GM19463 (cell line): ENCODE results near the gene CLRN1.

ENCODE experiments used
- ATAC-seq: cut with Tn5 transposase; IDR thresholded peaks from one replicate; pipeline ENCODE4 v1.9.1; 2021; ENCODE audit warnings: mild to moderate bottlenecking, moderate library complexity; ENCODE audit not compliant: unreplicated experiment

The CLRN1 gene

GRCh38 chr3:150925751-150926201 lies 46.8 kb downstream of the CLRN1 start:
- peak; percentile 89 for ATAC-seq

- no peak for ATAC-seq
These were observed 49.9 kb downstream of the CLRN1 start for GRCh38 chr3:150922611-150923010.

- ATAC-seq: no peak
These were observed 51.3 kb downstream of the CLRN1 start for GRCh38 chr3:150921209-150921608.

DNA sequence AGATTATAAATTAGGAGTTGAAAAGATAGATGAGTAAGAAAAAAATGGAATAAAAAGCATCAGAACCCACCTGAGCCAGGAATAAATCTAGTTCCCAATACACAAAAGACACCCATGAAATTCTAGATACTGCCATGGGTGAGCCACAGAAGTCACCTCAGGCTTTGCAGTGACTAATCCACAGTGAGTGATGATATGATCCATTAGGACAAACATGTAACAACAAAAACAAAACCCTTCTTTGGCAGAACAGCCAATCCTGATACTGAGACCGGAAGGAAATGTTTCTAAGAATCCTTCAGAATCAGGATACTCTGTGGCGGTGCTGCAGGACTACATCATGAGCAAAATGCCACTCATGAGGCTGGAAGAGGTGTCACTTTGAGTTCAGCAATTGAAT lies 52.3 kb downstream of the CLRN1 start:
- no peak for ATAC-seq

GRCh38 chr3:150917951-150918350 lies 54.6 kb downstream of the CLRN1 start:
- ATAC-seq: no peak

DNA sequence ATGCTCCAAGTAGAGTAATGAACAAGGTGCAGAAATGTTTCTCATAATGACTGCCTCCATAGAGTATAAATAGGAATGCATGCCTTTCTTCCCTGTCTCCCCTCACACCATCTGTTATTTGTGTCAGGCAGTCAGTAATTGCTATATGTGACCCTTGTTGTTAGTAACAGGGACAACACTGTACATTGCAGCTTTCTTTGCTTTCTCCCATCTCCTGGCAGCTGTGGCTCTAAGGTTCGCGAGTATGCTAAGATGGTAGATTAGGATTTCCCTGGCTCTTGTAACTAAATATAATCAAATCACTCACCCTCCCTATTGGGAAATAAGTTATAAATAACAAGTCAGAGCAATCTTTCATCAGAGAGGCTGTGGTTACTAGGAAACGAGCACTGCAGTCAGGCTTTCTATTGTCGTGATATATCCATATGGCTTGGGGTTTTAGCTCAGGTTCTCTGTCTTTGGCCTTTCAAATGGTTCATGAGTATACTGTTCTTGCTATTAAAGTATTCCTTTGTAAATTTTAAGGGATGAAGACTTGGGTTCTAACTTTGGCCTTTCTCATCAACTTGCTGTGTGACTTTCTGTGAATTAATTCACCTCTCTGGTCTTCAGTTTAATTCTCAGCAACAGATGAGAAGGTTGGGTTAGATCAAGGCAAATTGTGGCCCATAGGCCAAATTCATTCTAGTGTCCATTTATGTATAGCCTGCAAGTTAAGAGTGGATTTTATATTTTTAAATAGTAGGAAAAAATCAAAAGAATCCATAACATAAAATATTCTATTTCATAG lies 59.2 kb downstream of the CLRN1 start:
- no peak for ATAC-seq

DNA sequence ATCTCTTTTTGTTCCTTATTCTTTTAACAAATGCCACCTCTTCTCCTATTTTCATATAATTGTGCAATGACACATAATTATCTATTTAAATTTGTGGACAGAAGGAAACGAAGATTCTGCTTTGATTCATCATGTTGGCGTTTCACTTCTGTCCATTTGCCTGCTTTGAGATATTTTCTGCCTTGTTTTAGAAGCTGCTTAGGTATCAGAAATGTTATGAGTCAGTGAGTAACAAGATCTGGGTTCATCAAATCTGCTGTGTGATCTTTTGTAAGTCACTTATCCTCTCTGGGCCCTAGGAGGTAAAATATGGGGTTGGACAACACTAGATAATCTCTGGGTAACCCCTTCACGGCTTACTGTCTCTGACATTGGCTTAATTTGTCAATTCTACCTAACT lies 60.0 kb downstream of the CLRN1 start:
- no peak for ATAC-seq

- no peak for ATAC-seq
These were observed 60.8 kb downstream of the CLRN1 start for GRCh38 chr3:150911771-150912170.

DNA sequence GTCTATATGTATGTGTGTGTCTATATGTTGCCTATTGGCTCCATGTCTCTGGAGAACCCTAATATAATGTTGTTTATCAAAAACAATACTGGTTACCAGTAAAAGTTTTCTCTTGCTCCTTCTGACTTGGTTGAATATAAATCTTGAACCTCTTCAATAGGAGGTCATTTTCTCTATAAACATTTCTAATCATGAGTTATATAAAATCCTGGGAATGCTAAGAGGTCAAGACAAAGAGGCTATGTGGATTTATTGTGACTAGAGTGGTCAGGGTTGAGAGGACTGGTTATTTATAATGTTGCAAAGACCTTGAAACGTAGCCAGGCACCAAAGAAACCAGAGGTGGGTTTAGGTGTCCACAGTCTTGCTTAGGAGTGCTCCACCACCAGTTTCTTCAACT lies 66.1 kb downstream of the CLRN1 start:
- ATAC-seq: no peak

DNA sequence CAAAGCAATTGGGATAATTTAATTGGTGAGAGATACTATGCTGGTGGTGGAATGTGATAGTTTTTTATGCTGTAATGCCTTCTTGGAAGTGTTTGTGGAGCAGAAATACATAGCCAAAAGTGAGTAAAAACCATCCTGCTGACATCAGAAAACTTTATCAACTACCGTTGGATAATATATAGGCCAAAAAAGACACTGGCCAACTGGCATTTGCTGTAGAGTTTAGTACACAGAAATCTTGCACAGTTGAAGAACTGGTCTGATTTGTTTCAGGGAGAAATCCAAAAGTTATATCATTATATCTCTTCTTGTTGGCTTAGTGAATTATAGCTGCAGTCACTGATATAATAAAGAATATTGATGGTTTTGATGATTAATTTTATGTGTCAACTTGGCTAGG lies 66.8 kb downstream of the CLRN1 start:
- ATAC-seq: no peak

- ATAC-seq: no peak
These were observed 67.2 kb downstream of the CLRN1 start, which contains the start of gene MINDY4B for GRCh38 chr3:150905339-150905738. TSS of gene MINDY4B (minus strand) at chr3:150905439. CDS start at chr3:150905439, 0 bp downstream.

GRCh38 chr3:150902988-150903387 lies 69.5 kb downstream of the CLRN1 start:
- ATAC-seq: no peak

DNA sequence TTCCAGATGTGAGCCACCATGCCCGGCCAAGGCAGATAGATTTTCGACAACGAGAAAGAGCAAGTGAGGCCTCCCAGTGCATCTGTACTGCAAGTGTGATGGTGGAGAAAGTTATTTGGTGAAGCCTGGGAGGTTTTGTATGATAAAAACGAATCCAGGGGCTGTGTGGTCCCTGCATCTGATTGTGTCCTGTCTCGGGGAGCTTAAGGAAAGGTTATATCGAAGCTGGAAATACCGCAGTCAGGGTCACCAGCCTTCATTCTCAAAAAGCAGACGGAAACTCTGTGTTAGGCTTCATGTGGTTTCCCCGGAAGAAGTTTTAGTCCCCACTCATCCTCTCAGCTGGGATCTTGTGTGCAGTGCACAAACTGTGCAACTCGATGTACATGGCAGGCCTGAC lies 70.7 kb downstream of the CLRN1 start:
- ATAC-seq: no peak

DNA sequence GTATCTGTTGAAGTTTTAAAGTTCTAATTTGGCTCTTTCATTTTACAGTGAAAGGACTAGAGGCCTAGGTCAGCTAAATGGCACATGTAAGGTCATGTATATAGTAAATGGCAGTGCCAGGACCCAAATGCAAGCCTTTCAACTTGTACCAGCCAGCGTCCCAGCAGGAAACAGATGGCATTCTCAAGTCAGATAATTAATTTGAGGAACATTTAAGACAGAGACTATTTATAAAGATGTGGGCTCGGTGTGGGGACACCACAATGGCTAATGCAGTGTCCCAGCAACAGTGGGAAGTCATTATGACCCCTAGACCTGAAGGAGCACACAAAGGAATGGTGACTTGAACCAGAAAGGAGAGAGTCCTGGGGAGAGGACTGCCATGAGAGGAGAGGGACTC lies 73.4 kb downstream of the CLRN1 start:
- ATAC-seq: no peak

DNA sequence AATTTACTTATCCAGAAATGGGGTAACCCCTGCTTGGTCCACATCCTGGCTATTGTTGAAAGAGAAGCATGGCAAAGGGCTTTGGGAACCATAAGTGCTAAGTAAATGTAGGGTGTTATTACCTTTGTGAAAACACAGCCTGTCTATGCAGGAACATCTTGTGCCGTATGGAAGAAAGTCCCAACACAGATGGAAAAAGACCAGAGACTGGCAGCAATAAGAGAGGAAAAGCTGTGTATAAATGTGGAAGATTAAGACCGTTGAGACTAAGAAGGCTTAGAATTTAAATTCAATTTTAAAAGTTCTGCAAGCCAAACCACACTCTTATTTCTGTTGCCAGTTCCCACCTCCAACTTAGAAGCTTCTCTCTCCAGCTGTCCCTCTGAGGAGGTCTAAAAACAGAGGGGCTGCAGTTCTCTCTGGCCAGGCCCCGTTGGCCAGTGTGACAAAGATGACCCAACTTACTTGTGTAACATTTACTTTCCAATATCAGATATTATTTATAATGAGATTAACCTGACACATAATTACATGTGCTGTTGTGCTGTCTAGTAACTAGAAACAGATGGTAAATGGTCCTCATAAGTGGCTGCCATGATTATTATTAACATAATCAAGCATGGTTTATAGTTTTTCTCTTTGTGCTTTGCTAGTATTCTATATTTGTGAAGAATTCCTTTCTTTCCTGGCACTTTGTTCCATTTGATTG lies 74.3 kb downstream of the CLRN1 start:
- no peak for ATAC-seq

DNA sequence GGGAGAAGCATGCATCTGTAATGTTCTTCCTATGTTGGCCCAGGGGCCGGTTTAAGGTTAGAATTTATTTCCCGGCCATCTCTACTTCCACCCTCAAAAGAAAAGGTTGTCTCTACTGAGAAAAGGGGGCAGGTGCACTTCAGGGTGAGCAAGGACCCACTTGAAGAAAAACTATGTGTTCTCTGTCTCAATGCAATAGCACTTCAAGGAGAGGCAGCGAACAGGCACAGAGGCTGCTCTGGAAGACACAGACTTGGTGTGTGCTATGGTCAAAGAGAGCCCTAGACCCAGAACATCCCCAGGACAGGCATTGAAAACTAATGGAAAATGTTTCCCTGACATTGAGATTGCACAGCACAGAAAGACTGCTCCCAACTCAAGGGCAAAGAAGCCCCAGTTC lies 74.9 kb downstream of the CLRN1 start:
- ATAC-seq: no peak

GRCh38 chr3:150890831-150891230 lies 81.7 kb downstream of the CLRN1 start:
- no peak for ATAC-seq

GRCh38 chr3:150890295-150890694 lies 82.2 kb downstream of the CLRN1 start:
- no peak for ATAC-seq

DNA sequence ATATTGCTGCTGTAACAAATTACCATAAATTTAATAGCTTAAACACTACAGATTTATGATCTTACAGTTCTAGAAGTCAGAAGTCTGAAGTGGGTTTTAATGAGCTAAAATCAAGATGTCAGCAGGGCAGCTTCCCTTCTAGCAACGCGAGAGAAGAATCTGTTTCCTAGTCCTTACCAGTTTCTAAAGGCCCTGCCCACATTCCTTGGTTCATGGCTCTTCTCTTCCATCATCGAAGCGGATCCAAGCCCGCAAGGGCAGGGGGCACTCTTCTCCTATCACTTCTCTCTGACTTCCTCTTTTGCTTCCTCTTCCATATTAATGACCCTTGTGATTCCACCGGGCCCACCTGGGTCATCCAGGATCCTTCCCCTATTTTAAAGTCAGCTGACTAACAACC lies 83.4 kb downstream of the CLRN1 start:
- no peak for ATAC-seq

DNA sequence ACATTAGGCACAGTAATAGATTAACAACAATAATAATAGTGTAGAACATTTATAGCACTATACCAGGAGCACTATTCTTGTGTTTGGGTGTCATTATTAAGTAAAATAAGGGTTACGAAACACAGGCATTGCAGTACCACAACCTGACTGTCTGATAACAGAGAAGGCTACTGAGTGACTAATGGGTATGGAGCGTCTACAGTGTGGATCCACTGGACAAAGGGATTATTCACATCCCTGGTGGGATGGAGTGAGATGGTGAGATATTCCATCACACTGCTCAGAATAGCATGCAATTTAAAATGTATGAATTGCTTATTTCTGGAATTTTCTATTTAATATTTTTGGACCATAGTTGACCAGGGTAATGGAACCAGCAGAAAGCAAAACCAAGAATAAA lies 85.5 kb downstream of the CLRN1 start:
- no peak for ATAC-seq

DNA sequence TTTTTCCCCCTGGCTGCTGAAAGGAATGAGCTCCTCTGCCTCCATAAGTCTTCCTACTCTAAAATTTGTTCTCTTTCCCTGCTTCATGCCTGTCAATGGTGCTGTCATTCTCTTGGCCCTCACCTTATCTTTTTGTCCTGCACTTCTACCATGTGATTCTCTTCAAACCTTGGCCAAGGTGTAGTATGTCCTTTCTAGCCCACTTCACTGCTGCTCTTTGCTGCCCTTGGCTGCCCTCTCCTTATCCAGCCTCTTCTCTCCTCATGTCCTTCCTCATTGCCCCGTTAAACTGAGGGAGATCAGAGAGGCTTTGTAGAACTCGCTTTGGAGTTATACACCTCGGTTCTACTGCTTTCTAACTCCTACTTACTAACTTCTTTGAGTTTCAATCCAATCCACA lies 87.0 kb downstream of the CLRN1 start:
- no peak for ATAC-seq

- ATAC-seq: no peak
These were observed 93.4 kb downstream of the CLRN1 start for GRCh38 chr3:150878996-150879575.
